Left ventricle myocardium inferior (tissue), 1 donor: ENCODE results near the gene F2R. TPM values are rescaled to one million over a fixed set of nuclear protein-coding genes. Genes with fewer than 3 reads are reported as not detected.

Experiments
- DNase-seq: peaks from one replicate; pipeline ENCODE4 v3.0.0-alpha.2; 2020
- H3K27ac ChIP-seq: fragments of 200-600 bp; replicated peaks from 2 replicates; pipeline ENCODE4 v1.8.0; 2021
- H3K27me3 ChIP-seq: fragments of 200-600 bp; 2 replicates; pipeline ENCODE4 v1.8.0; 2021; ENCODE audit warnings: low read depth
- H3K36me3 ChIP-seq: fragments of 200-600 bp; 2 replicates; pipeline ENCODE4 v1.8.0; 2021
- H3K4me1 ChIP-seq: fragments of 200-600 bp; 2 replicates; pipeline ENCODE4 v1.8.0; 2021
- H3K4me3 ChIP-seq: fragments of 200-600 bp; 2 replicates; pipeline ENCODE4 v1.8.0; 2021; ENCODE audit warnings: mild to moderate bottlenecking, moderate library complexity
- H3K9me3 ChIP-seq: fragments of 200-600 bp; replicated peaks from 2 replicates; pipeline ENCODE4 v1.8.0; 2021
- intact Hi-C: fragments of 100-400 bp; cut with micrococcal nuclease; formaldehyde crosslinking; loops from one replicate; pipeline ENCODE4 v1.11.0; 2022
- total RNA-seq: library from RNA; stranded (reverse); fragmentation: NEBNext Ultra II Directional; extraction: Animal tissue kit (Norgen Biotek cat#: 25700); gene quantifications from one replicate; pipeline ENCODE4 v1.2.1, GENCODE V29; 2021
- TF ChIP-seq, protein P1 (sequence below): fragments of 200-600 bp; IDR thresholded peaks from 2 replicates; pipeline ENCODE4 v1.8.0; 2021; ENCODE audit warnings: antibody characterized with exemption, mild to moderate bottlenecking, borderline replicate concordance
- donor health status: DM: no; HTN: yes; CAD: no; lungs with severe emphysema.

Gene F2R
- total RNA-seq, 1 donor from 2014 or later: 9.4 TPM

DNA sequence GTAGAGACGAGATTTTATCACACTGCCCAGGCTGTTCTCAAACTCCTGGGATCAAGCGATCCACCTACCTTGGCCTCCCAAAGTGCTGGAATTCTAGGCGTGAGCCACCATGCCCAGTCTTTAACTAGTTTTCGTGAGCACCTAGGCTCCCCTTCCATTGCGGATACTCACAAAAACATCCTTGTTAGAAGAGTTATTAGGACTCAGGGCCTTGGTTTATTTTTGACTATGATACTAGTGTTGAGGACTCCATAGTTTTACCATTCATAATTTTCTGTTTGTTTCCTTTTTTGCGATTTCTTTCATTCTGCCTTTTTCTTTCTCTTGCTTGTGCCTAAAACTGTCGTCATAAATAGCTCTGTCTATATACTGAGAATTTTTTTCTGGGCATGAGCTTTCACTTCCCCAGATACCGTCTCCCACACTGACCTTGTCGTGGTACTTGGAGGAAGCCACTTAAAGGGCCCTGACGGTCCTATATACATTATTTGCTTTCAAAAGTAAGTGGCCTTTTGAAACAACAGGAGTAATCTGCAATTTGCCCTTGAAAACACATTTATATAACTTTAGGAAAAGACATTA is 5.2 kb downstream of the F2R start:
- H3K27me3 ChIP-seq: peaks cover 20% of the 10 kb centered on the region
- H3K27ac ChIP-seq: no peak overlapping the region
- H3K36me3 ChIP-seq: no peaks in the 10 kb centered on the region
- no peak for DNase-seq
- peaks cover 43% of the 10 kb centered on the region for H3K4me1 ChIP-seq
- H3K9me3 ChIP-seq: peaks cover 3% of the 10 kb centered on the region
- intact Hi-C loops: no loop called here
- H3K4me3 ChIP-seq: no peak overlapping the region
- TF ChIP-seq, protein P1, sequence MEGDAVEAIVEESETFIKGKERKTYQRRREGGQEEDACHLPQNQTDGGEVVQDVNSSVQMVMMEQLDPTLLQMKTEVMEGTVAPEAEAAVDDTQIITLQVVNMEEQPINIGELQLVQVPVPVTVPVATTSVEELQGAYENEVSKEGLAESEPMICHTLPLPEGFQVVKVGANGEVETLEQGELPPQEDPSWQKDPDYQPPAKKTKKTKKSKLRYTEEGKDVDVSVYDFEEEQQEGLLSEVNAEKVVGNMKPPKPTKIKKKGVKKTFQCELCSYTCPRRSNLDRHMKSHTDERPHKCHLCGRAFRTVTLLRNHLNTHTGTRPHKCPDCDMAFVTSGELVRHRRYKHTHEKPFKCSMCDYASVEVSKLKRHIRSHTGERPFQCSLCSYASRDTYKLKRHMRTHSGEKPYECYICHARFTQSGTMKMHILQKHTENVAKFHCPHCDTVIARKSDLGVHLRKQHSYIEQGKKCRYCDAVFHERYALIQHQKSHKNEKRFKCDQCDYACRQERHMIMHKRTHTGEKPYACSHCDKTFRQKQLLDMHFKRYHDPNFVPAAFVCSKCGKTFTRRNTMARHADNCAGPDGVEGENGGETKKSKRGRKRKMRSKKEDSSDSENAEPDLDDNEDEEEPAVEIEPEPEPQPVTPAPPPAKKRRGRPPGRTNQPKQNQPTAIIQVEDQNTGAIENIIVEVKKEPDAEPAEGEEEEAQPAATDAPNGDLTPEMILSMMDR: no peak

DNA sequence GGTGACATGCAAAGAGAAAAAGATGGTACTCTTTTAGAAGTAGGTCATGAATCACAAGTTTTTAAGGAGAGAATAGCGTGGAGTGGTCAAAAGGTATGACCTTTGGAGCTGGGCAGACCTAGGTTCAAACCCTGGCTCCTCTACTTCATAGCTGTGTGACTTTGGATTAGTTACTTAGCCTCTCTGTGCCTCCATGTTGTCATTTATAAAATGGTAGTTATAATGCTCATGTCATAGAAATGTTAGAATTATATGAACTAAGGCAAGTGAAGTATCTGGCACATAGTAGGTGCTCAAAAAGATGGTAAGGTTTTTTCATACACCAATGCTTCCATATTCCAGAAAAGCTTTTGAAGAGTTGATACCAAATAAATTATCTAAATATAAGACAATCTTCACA is 7.3 kb downstream of the F2R start:
- no peak overlapping the region for H3K4me3 ChIP-seq
- TF ChIP-seq, protein P1: no peak
- peaks cover 21% of the 10 kb centered on the region for H3K4me1 ChIP-seq
- H3K36me3 ChIP-seq: peaks cover 12% of the 10 kb centered on the region
- H3K27ac ChIP-seq: no peak overlapping the region
- peaks cover 3% of the 10 kb centered on the region for H3K27me3 ChIP-seq
- intact Hi-C loops: no loop called here
- DNase-seq: no peak
- H3K9me3 ChIP-seq: peaks cover 24% of the 10 kb centered on the region

DNA sequence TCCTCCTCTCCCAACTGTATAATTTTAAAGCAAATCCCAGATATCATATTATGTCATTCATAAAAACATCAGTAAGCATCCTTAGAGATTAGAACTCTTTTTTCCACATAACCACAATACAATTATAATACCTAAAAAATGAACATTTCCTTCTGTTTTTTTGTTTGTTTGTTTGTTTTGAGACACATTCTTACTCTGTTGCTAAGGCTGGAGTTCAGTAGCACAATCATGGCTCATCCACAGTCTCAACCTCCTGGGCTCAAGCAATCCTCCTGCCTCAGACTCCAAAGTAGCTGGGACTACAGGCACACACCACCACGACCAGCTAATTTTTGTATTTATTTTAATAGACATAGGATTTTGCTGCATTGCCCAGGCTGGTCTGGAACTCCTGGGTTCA is 8.0 kb downstream of the F2R start:
- H3K9me3 ChIP-seq: peaks cover 30% of the 10 kb centered on the region
- DNase-seq: no peak
- intact Hi-C loops: no loop called here
- H3K36me3 ChIP-seq: peaks cover 12% of the 10 kb centered on the region
- H3K27me3 ChIP-seq: no peaks in the 10 kb centered on the region
- H3K4me1 ChIP-seq: peaks cover 15% of the 10 kb centered on the region
- TF ChIP-seq, protein P1: no peak
- no peak overlapping the region for H3K4me3 ChIP-seq
- no peak overlapping the region for H3K27ac ChIP-seq

DNA sequence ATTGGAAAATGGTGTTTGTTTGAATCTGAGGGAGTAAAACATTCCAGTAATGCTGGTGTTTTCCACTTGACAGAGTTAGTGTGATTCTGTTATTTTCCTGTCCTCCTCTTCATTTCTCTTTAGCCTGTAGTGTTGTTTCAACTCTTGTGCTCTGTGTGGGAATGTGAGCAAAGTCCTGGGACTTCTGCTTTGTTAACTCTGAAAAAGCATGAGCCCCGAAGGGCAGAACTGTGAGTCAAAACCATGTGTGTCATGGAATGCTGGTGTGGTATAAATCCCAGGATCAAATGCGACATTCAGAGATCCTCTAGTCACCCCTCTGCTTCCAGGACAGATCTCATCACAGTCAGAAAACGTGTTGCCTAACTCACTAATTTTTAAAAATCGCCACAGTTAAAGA is 8.9 kb downstream of the F2R start:
- H3K36me3 ChIP-seq: peaks cover 18% of the 10 kb centered on the region
- intact Hi-C loops: no loop called here
- TF ChIP-seq, protein P1: no peak
- no peak overlapping the region for H3K27ac ChIP-seq
- H3K27me3 ChIP-seq: no peaks in the 10 kb centered on the region
- DNase-seq: no peak
- peaks cover 40% of the 10 kb centered on the region for H3K9me3 ChIP-seq
- no peak overlapping the region for H3K4me3 ChIP-seq
- peaks cover 14% of the 10 kb centered on the region for H3K4me1 ChIP-seq

DNA sequence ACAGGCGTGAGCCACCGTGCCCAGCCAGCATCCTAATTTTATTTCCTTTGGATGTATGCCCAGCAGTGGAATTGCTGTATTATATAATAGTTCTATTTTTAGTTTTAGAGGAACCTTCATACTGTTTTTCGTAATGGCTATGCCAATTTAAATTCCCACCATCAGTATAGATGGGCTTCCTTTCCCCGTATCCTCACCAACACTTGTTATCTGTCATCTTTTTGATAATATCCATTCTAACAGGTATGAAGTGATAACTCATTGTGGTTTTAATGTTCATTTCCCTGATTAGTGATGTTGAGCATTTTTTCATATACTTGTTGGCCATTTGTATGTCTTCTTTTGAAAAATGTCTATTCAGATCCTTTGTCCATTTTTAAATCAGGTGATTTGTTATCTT is 13.0 kb downstream of the F2R start:
- no peak for DNase-seq
- TF ChIP-seq, protein P1: no peak
- intact Hi-C loops: no loop called here
- H3K36me3 ChIP-seq: peaks cover 38% of the 10 kb centered on the region
- peaks cover 50% of the 10 kb centered on the region for H3K9me3 ChIP-seq
- no peak overlapping the region for H3K4me3 ChIP-seq
- H3K27me3 ChIP-seq: no peaks in the 10 kb centered on the region
- H3K27ac ChIP-seq: no peak overlapping the region
- no peaks in the 10 kb centered on the region for H3K4me1 ChIP-seq
